DMS53 treated with DMSO at 0.1 percent for 48 hours (cell line): ENCODE data around the gene ELMO1.

Experiments
- DNase-seq: peaks from one replicate; lab custom pipeline; 2025; ENCODE audit not compliant: unreplicated experiment; lab: John Stamatoyannopoulos, UW

ELMO1 gene

DNA sequence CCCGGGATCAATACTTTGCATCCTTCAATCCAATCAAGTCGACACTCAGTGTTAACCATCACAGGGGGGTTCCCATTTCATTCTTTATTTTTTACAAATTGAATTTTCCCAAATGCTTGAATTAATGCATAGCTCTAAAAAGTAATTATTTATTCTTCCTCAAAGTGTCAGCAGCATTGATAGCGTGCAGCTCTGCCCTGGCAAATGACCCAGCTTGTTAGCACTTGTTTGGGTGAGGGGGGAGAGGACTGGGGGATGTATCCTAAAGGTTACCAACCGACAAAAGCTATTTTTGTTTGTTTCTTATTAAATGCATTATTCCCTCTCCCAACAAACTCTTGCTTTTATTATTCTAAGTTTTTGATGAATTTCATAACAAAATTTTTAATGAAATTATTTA is 27.0 kb upstream of the ELMO1 start:
- no peak for DNase-seq

DNA sequence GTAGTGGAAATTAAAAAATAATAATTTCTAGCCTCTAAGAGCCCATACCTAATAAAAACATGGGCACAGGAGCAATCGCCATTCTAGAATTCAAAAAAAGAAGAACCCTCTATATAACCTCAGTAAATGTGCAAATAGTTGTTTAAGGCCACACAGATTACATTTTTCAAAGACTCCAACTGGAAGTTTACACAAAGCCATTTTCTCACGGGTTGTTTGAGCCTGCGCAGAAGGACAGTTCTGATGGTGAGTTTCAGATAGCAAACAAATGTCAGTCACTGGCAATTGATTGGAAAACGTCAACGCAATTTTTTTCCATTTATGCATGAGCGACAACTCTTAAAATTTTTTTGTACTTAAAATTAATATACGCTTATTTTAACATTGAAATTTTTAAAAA is 23.0 kb upstream of the ELMO1 start:
- no peak for DNase-seq

DNA sequence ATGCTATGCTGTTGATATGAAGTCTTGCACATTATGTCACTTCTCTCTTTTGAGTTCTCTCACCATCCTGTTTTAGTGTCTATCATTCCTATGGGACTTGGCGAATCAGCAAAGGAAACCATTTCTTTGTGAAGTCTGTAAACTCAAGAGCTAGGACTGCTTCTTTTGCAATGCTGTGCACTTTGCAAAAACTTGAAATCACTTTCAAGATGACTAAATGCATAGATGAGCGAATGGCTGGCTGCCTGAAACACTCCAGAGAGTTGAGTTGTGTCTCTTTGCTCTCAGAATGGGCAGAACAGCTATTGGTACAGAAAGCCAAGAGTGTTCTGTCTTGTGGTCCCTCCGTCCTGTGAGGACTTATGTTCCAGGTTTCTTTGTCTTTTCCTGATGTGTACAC is 18.3 kb upstream of the ELMO1 start:
- no peak for DNase-seq

DNA sequence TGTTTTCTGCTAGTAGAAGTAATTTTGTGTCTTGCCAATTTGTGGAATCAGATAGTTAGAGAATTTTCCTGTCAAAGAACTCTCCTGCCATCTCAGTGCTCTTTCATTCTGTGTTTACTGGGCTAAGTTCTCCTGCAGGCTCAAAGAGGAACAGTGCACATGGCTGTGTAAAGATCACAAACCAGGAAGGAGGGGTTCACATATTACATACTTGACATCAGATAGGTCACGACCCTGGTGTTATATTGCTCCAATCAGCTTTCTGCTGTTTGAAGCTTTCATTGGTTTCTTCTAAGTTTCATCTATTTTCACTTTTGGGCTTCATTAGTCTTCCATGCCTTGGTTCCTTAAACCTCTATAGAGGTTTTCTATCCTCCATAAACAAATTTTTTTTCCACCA is 13.5 kb upstream of the ELMO1 start:
- DNase-seq, result no peak

DNA sequence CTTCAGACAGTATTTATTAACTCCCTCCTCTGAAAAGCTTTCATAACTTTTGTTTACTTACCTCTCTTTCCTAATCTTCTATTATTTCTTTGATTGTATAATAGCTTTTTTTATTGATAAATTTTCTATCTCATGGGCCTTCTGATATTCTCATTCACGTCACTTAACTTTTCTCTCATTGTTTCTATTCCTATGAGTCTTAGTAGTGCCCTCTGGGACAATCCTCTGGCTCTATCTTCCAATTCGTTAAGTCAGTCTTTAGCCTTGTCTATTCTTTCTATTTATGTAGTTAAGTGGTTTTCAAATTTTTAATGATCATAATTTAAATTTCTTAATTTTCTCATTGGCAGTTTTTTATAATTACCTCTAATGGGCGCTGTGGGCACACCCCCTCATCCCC is 6.4 kb upstream of the ELMO1 start:
- DNase-seq, result no peak

DNA sequence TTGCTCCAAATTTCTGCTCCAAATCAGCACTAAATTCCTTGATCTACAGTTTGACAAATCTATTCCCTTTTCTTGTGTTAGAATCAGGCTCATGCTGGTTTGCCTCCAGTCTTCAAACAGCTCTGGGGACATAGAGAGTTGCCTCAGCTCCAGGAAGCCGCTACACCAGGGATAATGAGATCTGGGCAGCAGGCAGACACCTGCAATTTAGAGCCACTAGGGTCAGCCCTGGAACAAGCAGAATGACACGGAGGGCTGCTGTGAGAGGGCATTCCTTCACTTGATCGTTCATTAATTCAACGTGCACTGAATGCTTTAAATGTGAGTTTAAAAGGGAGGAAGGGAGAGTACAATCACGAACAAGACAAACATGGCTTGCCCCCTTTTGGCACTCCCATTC is 3.7 kb upstream of the ELMO1 start:
- no peak for DNase-seq

DNA sequence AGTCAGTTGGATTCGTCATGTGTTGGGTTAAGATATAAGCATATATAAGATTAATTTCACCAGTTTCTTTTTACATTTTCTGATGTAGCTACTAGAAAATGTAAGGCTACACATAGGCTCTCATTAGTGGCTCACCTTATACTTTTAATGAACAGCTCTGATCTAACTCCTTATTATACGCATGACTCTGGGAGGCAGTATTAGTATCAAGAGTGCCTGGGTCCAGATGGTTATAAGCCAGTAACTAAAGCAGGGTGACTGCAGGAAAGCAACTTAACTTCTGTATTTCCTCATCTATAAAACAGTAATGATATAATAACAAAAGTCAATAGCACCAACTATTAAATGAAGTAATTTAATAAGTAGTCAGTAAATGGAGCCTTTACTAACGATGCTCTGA is 1.4 kb upstream of the ELMO1 start:
- no peak for DNase-seq

DNA sequence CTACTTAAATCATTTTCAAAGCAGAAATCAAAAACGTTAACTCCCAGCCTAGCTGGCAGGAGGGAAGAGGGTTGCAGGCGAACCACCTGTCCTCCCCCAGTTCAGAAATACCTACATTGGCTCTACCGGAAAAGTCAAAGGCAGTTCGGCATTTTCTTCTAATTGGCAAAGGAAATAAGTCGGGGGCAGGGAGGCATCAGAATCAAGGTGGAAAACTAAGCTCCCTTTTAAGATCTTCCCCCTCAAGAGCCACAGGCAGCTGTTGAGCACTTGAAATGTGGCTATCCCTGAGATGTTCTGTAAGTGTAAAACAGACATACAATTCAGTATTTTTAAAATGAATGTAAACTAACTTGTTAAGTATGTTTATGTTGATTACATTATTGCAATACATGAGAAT is 957 bp upstream of the ELMO1 start:
- DNase-seq, result no peak

DNA sequence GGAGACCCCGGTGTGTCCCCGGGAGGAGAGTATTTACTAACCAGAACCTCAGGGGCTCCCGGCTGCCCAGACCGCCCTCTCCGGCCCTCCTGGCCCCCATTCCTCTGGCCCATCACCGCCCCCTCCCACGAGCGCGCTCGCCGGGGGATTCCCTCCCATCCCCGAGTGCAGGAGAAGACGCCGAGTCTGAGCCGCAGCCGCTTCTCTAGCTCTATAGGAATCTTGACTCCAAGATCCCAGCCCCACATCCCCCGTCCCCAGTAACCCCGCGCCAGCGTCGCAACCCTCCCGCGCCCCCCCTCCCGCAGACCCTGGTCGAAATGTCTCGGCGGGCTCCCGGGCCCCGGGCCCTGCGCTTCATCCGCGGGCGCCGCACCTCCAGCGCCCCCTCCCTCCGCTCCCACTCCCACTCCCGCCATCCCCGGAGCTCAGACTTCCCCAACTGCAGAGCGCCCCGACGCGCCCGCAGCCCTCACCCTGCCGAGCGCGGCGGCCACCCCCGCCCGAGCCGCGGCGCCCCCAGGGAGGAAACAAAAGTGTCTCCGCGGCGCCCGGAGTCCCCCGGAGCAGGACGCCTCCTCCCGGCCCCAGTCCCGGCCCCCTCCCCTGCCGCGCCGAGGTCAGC is 541 bp downstream of the ELMO1 start:
- no peak for DNase-seq

DNA sequence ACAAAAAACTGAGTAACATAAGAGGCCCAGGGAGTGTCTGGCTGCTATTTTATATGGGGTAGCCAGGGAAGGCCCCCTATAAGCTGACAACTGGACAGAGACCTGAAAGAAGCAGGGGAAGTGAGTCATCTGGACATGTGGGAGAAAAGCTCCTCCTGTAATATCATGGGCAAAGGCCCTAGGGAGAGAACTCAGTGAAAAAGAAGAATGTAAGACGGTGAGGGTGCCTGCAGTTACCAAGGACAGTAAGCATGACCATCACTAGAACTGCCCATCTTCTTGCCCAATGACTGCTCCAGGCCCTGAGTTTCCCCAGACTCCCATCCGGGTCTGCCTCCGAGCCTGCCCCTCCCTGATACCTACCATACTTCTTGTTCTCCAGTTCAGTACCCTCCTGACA is 2.3 kb downstream of the ELMO1 start:
- DNase-seq, result no peak

DNA sequence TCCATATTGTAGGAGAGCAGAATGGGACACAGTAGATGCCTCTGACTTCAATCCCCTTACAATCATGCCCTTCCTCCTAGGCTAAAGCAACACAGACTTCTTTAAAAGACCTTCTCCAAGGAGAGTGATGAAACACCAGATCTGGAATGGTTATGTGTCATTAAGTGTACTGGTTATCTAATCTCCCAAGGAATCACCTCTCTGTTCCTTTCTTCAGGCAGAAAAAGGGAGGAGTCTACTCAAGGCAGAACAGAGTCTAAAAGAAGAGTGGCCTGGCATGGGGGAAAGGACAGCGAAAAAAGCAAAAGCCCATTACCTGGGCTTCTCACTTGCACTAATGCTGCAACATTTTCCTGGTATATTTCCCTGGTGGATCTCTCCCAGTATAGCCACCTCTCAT is 2.9 kb downstream of the ELMO1 start:
- DNase-seq, result no peak

DNA sequence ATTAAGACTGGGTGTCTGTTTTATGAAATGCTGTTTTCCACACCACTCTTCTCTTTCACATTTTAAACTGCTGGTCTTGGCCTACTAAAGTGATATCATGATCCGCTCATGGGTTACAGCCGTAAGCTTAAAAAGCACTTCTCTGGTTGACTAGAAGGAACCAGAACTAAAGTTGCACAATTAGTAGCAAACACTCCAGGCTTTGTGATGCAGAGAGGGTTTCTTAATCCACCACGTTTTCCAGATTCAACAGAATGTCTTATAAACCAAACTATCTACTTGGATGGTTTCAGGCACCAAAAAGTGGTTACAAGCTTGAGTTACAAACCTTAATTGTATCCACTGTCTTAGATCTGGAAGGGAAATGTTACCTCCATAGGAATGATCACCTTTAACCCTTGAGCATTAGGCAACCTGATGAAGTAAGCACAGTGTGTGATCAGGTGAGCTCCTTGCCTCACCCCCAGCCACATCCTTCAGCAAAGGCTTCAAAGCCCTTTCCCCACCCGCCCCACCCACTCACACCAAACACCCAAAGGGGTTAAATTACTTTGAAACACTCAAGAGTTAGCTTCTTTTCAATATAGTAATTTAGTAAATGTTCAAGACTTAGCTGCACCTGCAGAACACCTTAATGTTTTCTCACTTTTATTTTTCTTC is 3.5 kb downstream of the ELMO1 start:
- no peak for DNase-seq

DNA sequence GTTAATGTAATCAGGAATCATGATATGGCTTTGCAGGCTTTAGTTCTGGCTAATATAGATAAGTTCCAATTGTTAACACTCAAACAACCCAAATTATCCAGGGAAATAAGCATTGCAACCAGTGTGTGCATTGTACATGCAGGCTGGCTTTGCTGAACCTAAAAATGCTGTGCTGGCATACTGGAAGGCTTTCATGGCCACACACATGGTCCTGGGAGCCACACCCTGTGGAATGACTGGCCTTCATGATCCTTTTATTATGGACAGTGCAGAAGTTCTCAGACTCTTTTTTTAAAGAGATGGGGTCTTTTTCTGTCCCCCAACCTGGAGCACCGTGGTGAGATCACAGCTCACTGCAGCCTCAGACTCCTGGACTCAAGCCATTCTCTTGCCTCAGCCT is 5.0 kb downstream of the ELMO1 start:
- no peak for DNase-seq

DNA sequence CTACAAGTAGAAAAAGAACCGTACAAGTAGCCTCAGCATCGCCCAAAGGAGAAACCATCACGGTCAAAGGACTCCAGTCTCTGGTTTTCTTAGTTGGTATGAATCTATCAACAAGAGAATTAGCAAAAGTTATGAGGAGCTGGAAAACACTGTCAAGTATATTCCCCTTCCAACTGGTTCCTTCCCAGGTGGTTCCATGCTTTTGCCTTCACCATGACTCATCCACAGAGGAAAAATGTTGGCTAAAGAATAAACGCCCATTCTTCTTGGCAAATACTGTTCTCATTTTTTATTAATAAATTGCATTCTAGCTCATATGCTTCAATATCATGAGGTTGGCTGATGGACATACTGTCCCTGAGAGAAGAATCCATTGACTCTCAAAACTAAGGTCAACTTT is 6.4 kb downstream of the ELMO1 start:
- DNase-seq, result no peak

DNA sequence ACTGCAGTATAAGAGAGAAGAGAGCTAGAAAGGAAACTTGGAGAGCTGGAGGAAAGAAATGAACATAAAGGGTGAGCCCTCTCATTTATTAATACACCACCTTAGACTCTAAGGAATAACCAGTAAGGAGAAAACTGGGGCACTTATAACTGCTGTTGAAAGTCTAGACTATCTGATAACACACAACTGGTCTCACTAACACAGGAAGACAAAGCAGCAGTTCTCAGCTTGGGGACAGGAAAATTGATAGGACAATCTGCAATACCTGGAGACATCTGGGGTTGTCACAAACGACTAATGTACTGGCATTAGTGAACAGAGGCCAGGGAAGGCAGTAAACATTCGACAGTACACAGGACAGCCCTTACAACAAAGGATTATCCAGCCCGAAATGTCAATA is 6.8 kb downstream of the ELMO1 start:
- DNase-seq, result no peak

DNA sequence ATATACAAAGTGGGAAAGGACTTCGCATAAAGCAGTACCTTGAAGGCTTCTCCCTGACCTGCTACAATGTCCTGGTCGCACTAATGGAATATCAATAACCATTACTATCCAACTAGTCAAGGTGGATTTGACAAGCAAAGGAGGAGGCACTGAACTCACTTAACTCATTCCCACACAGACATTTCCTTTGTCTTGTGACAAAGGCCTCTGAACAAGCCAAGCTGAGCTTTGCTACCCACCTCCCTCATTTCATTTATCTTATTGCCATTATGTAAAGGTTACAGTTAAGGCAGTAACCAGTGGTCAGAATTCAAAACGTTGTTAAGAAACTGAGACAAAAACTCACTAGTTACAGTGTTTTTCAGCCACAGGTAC is 7.3 kb downstream of the ELMO1 start:
- DNase-seq, result no peak

DNA sequence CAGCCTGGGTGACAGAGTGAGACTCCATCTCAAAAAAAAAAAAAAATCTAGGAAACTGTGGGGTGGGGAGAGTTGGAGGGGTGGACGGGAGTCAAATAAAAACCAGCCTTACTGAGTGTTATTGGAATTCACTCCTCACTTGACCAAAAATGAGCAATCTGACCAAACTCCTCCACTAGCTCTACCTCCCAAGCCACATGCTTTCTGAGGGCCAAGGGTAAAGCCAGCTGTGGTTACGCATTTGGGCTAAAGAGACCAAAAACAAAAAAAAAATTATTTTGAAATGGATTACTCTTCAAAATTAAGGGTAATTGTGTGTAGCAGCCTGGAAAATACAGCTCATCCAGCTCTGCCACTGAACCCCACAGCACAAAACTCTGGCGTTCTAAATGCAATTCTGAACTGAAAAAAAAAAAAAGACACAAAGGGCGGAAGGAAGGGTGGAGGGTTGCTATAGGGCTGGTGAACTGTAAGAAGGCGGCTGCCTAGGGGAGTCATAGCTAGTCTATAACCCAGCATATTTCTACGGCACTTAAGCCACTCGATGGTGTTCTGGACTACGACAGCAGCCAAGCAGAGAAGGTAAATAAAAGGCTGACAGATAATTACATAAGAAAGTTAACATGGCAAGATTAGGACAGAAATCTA is 7.8 kb downstream of the ELMO1 start:
- DNase-seq, result no peak

DNA sequence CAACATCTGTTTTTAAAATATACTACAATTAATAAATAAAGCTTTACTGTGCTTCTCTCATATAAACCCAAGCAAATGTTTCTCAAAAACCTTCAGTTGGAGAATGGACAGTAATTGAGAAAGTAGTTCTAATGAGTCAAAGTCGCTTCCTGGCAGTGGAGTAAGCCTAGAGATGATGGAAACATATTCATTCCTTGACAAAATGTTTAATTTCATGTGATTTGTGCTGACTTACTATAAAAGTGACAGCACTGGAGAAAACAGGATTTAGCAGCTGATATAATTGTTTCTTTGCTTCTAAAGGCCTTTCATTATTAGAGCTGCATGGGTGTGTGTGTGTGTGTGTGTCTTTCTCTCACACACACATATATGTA is 9.0 kb downstream of the ELMO1 start:
- DNase-seq, result no peak

DNA sequence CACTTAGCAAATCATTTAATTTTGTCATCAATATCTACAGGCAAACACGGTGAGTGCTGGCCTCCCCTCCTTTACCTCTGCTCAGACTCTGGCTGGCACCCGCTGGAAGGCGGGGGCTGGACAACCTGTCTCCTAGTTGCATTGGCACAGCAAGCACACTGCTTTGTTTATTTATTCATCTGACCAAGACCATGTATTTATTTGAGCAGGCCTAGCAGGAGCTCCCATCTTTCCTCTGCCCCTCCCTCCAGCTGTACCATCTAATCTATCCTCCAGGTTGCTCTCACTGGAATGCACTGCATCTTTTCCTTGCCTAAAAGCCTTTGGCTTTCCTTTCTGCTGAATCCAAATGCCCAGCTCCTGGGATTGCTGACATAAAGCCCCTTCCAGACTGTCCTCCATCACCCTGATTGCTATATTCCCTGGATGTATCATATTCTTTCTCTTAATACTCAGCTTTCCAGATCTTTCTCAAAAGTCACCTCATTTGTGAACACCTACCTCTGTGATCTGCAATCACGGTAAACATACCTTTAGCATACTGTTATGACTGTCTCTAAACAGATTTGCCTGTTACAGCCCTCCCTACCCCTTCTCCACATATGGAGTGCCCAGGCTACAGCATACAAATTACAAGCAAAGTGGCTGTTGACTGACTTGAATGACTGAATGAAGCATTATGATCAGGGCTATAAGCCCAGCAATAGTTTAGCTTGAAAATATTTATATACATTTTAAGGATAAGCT is 9.6 kb downstream of the ELMO1 start:
- DNase-seq, result peak; percentile 51

DNA sequence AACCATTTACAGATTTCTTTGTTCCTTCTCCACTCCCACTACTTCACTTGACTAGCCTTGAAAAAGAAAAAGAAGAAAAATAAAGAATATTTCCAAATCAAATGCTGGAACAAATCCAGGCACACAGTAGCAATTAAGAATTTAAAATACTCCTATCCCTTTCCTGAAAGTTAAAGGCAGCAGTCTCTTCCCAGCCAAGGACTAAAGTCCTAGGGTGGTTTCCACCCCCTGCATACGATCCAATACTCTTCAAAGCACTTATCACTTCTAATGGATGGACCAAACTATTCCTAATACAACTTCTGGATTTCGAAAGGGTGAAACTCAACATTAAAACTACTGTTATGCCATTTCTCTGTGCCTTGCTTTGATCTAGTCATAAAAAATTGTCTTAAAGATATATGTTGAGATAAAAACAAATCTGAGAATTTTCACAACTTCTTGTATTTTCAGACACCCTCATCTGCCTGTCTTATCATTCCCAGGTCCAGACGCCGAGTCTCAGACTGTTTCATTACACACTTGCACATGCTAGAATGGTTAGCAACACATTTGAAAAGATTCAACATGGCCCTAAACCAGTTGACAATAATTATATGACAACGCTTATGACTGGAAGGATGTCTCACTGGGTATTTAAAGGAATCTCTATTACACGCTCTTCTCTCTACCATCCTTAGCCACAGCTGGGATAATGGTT is 13.4 kb downstream of the ELMO1 start:
- no peak for DNase-seq

DNA sequence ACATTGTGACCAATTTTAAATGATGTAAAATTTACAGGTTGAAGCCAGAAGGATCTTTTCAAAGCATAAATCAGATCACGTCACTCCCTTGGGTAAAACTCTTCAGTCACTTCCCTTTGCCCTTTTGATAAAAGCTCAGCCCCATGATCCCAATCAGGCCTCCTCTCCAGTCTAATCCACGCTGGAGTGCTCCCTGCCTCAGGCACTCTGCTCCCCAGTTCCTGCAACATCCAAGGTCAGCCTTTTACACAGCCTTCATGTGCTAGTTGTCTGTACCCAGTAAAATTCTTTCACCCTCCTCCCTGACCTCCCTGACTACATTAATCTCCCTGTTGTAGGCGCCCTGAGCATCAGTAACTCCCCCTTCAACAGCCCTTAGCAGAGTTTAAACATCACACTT is 14.1 kb downstream of the ELMO1 start:
- DNase-seq, result no peak

DNA sequence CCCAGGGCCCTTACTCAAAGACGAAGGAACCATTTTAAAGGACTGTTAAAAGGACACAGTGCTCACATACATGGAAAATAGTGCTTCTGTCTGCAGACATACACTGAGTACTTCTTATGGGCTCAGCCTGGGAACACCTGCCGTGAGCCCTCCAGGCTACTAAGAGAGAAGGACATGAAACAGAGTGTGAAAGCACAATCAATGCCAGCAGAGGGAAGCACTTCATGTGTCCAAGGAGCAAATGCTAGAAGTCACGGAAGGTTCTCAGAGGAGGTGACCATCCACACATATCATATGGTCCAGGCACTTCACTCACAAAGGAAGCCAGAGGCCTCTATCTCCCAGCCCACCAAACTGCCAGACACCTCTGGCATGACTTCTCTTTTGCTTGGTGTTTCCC is 15.5 kb downstream of the ELMO1 start:
- peak; percentile 8 for DNase-seq
